IMR-90 (cell line): ENCODE measurements around the gene ATXN1.

Experiments
- CHD1 ChIP-seq: IDR thresholded peaks from 2 replicates; pipeline ENCODE4 v1.6.1; 2012; ENCODE audit warnings: low read depth, low read length, improper control_type of control experiment
- CTCF ChIP-seq: conservative IDR thresholded peaks from 2 replicates; pipeline ENCODE4 v1.5.1; 2012; ENCODE audit warnings: mild to moderate bottlenecking, low read depth, low read length, improper control_type of control experiment
- MXI1 ChIP-seq: IDR thresholded peaks from 2 replicates; pipeline ENCODE4 v1.6.1; 2012; ENCODE audit warnings: low read depth, mild to moderate bottlenecking, low read length, moderate library complexity, borderline replicate concordance
- POLR2A ChIP-seq: IDR thresholded peaks from 2 replicates; pipeline ENCODE4 v1.6.1; 2012; ENCODE audit warnings: mild to moderate bottlenecking, low read depth, low read length
- RAD21 ChIP-seq: IDR thresholded peaks from 2 replicates; pipeline ENCODE4 v1.6.1; 2012; ENCODE audit warnings: low read length, improper control_type of control experiment
- USF2 ChIP-seq: fragments of 150-350 bp; IDR thresholded peaks from 2 replicates; pipeline ENCODE4 v1.6.1; 2017; ENCODE audit warnings: mild to moderate bottlenecking, antibody characterized with exemption, low read length, low read depth

GRCh38 chr6:16349544-16349943, 411.7 kb downstream of the ATXN1 start:
- TF ChIP-seq CTCF (no peak), POLR2A (no peak), RAD21 (no peak), USF2 (no peak), MXI1 (no peak), CHD1 (no peak)
